GM12878 (cell line): ENCODE measurements around the gene DCP1B.

ENCODE experiments used
- CTCF ChIP-seq, 3 experiments: IDR thresholded peaks in 2 of 3; conservative IDR thresholded peaks in 1 of 3; 2 replicates each; pipeline ENCODE4 v1.5.1; 2011; ENCODE audit warnings: low read depth in 3 of 3, low read length in 3 of 3, mild to moderate bottlenecking in 3 of 3, control low read depth in 2 of 3, moderate library complexity in 2 of 3, inconsistent platforms in 1 of 3, mixed read lengths in 1 of 3; ENCODE audit not compliant: control insufficient read depth in 2 of 3, insufficient read depth in 1 of 3; ENCODE audit errors: extremely low read depth in 1 of 3
- RELB ChIP-seq: fragments of 450-650 bp; IDR thresholded peaks from 2 replicates; pipeline ENCODE4 v1.6.1; 2017; ENCODE audit warnings: low read depth, mild to moderate bottlenecking, moderate library complexity
- SIN3A ChIP-seq: IDR thresholded peaks from 2 replicates; pipeline ENCODE4 v1.6.1; 2012; ENCODE audit warnings: low read depth, low read length, improper control_type of control experiment
- SIX5 ChIP-seq: IDR thresholded peaks from 2 replicates; pipeline ENCODE4 v1.6.1; 2011; ENCODE audit warnings: mild to moderate bottlenecking, low read depth, low read length, moderate library complexity; ENCODE audit not compliant: severe bottlenecking

- no peak for TF ChIP-seq SIX5
- TF ChIP-seq RELB: no peak
- TF ChIP-seq CTCF (IDR thresholded peaks at IDR 0.05 in 2 of 3, conservative IDR thresholded peaks at IDR 0.05 in 1 of 3; ENCODE audit: control insufficient read depth in 2 of 3, extremely low read depth in 1 of 3, insufficient read depth in 1 of 3, low read depth in 3 of 3, low read length in 3 of 3): no peak
- no peak for TF ChIP-seq SIN3A
These were observed 72.6 kb downstream of the DCP1B start for GRCh38 chr12:1931642-1932041.
